Mucosa of gallbladder (tissue), 1 donor: ENCODE data around the gene COX11. TPM values are rescaled to one million over a fixed set of nuclear protein-coding genes. Genes with fewer than 3 reads are reported as not detected.

Experiments
- total RNA-seq: library from RNA; stranded (reverse); gene quantifications from one replicate; pipeline ENCODE4 v1.2.1, GENCODE V29; 2021
- donor health status: DM: no; HTN: no; CAD: no.

The COX11 gene
- total RNA-seq, 1 donor from 2014 or later: 60.8 TPM

Other genes starting within 250 kb of the COX11 start
- 61.7 TPM for gene TOM1L1, start 67.8 kb downstream of the COX11 start, total RNA-seq
- 25.9 TPM for gene STXBP4, start 111 bp upstream of the COX11 start, total RNA-seq